Type B pancreatic cell (in vitro differentiated cells): ENCODE measurements around the gene IL11. TPM values are rescaled to one million over a fixed set of nuclear protein-coding genes. Genes with fewer than 3 reads are reported as not detected.

Source experiments
- DNase-seq: peaks from one replicate; pipeline ENCODE4 v3.0.0; 2021; ENCODE audit warnings: mixed read lengths; ENCODE audit not compliant: unreplicated experiment; ENCODE audit errors: extremely low spot score
- H3K27ac Mint-ChIP-seq: 2 replicates; pipeline ENCODE4 v1.8.0; 2021; ENCODE audit warnings: mild to moderate bottlenecking, mixed read lengths
- H3K27me3 Mint-ChIP-seq: 2 replicates; pipeline ENCODE4 v1.8.0; 2021; ENCODE audit warnings: mixed read lengths
- H3K36me3 Mint-ChIP-seq: 2 replicates; pipeline ENCODE4 v1.8.0; 2021; ENCODE audit warnings: mixed read lengths
- H3K4me1 Mint-ChIP-seq: one replicate; pipeline ENCODE4 v1.8.0; 2021; ENCODE audit warnings: mixed read lengths; ENCODE audit not compliant: unreplicated experiment
- H3K4me3 Mint-ChIP-seq: 2 replicates; pipeline ENCODE4 v1.8.0; 2021; ENCODE audit warnings: mild to moderate bottlenecking, mixed read lengths
- H3K9me3 Mint-ChIP-seq: 2 replicates; pipeline ENCODE4 v1.8.0; 2021; ENCODE audit warnings: mixed read lengths
- total RNA-seq: library from RNA; stranded (reverse); gene quantifications from 2 replicates; pipeline ENCODE4 v1.2.1, GENCODE V29; 2021; ENCODE audit warnings: low replicate concordance
- TF ChIP-seq, protein P1 (sequence below): fragments of 200-600 bp; sonication (generic); conservative IDR thresholded peaks from 2 replicates; pipeline ENCODE4 v1.5.0; 2021; ENCODE audit warnings: antibody characterized with exemption, mild to moderate bottlenecking

The IL11 gene
- total RNA-seq, 1 donor from 2014 or later, result 0.46 TPM

- H3K4me3 Mint-ChIP-seq, result peak overlapping the region; percentile 43
- H3K36me3 Mint-ChIP-seq, result no peaks in the 10 kb centered on the region
- H3K9me3 Mint-ChIP-seq, result no peaks in the 10 kb centered on the region
- peaks cover 18% of the 10 kb centered on the region for H3K4me1 Mint-ChIP-seq
- H3K27ac Mint-ChIP-seq, result peak overlapping the region; percentile 43
- H3K27me3 Mint-ChIP-seq, result peaks cover 54% of the 10 kb centered on the region
- TF ChIP-seq, protein P1, sequence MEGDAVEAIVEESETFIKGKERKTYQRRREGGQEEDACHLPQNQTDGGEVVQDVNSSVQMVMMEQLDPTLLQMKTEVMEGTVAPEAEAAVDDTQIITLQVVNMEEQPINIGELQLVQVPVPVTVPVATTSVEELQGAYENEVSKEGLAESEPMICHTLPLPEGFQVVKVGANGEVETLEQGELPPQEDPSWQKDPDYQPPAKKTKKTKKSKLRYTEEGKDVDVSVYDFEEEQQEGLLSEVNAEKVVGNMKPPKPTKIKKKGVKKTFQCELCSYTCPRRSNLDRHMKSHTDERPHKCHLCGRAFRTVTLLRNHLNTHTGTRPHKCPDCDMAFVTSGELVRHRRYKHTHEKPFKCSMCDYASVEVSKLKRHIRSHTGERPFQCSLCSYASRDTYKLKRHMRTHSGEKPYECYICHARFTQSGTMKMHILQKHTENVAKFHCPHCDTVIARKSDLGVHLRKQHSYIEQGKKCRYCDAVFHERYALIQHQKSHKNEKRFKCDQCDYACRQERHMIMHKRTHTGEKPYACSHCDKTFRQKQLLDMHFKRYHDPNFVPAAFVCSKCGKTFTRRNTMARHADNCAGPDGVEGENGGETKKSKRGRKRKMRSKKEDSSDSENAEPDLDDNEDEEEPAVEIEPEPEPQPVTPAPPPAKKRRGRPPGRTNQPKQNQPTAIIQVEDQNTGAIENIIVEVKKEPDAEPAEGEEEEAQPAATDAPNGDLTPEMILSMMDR, result no peak
- no peak for DNase-seq
Measured at GRCh38 chr19:55372316-55373081, 2.2 kb upstream of the IL11 start.

DNA sequence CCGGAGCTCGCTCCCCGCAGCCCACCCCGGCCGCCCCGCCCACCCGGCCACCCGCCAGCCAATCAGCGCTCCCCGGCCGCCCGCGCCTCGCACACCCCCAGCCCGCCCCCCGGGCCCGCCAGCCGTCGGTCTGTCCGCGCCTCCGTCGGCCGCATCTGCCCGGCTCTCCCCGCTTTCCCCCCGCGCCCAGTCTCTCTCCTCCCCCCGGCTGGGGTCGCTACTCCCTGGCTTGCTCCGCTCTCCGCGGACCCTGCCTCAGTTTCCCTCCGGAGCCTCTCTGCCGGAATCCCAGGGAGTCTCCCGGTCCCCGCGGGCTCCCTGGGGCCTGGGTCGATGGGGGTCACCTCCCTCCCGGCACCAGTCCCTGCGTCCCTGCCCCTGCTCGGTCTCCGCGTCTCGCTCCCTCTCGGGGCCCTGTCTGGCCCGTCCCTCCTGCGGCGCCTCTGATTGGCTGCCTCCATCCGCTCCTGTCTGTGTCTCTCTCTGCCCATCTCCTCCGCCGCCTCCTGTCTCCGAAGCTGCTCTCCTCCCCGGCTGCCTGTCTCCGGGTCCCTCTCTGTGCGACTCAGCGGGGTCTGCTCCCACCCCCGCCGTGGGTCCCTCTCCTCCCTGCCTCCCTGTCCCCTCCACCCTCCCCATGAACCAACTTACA, 484 bp downstream of the IL11 start:
- peaks cover 54% of the 10 kb centered on the region for H3K27me3 Mint-ChIP-seq
- peak overlapping the region; percentile 84 for H3K4me3 Mint-ChIP-seq
- no peak overlapping the region for H3K27ac Mint-ChIP-seq
- H3K9me3 Mint-ChIP-seq, result no peaks in the 10 kb centered on the region
- H3K36me3 Mint-ChIP-seq, result no peaks in the 10 kb centered on the region
- TF ChIP-seq, protein P1, result no peak
- H3K4me1 Mint-ChIP-seq, result peaks cover 12% of the 10 kb centered on the region
- DNase-seq, result no peak

GRCh38 chr19:55368701-55369563, 1.3 kb downstream of the IL11 start:
- H3K27ac Mint-ChIP-seq, result no peak overlapping the region
- H3K27me3 Mint-ChIP-seq, result peaks cover 53% of the 10 kb centered on the region
- H3K4me1 Mint-ChIP-seq, result peaks cover 11% of the 10 kb centered on the region
- H3K36me3 Mint-ChIP-seq, result no peaks in the 10 kb centered on the region
- H3K4me3 Mint-ChIP-seq, result no peak overlapping the region
- no peaks in the 10 kb centered on the region for H3K9me3 Mint-ChIP-seq
- DNase-seq, result no peak
- TF ChIP-seq, protein P1, result no peak

GRCh38 chr19:55368106-55368505, 2.2 kb downstream of the IL11 start:
- Mint-ChIP-seq H3K36me3 (no peaks in the 10 kb centered on the region), H3K4me3 (no peak overlapping the region), H3K9me3 (no peaks in the 10 kb centered on the region)

DNA sequence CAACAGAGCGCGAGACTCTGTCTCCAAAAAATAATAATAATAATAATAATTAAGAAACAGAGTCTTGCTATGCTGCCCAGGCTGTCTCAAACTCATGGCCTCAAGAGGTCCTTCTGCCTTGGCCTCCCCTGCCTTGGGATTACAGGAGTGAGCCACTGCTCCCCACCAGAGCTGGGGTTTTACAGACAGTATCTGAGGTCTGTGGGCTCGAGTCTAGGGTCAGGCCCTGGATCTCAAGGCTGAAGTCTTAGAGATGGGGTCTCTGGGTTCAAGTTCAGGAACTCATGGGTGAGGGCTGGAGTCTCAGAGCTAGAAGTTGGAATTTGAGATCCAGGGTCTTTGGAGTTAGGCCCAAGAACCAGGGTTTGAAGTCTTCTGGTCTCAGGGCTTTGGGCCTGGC, 3.5 kb downstream of the IL11 start:
- H3K27ac Mint-ChIP-seq, result no peak overlapping the region
- DNase-seq, result no peak
- H3K4me1 Mint-ChIP-seq, result peaks cover 7% of the 10 kb centered on the region
- TF ChIP-seq, protein P1, result no peak
- H3K4me3 Mint-ChIP-seq, result no peak overlapping the region
- H3K27me3 Mint-ChIP-seq, result peaks cover 43% of the 10 kb centered on the region
- H3K36me3 Mint-ChIP-seq, result no peaks in the 10 kb centered on the region
- no peaks in the 10 kb centered on the region for H3K9me3 Mint-ChIP-seq

More at GRCh38 chr19:55368106-55368505, 2.2 kb downstream of the IL11 start:
- TF ChIP-seq, protein P1, result no peak
- peaks cover 48% of the 10 kb centered on the region for H3K27me3 Mint-ChIP-seq
- no peak overlapping the region for H3K27ac Mint-ChIP-seq
- peaks cover 7% of the 10 kb centered on the region for H3K4me1 Mint-ChIP-seq
- DNase-seq, result no peak
